IPS-NIHi7 (cell line): ENCODE data around the gene CDC42EP1.

Experiments
- DNase-seq: peaks from one replicate; pipeline ENCODE4 v3.0.0; 2012; ENCODE audit warnings: mixed read lengths; ENCODE audit errors: extremely low spot score

CDC42EP1 gene

DNA sequence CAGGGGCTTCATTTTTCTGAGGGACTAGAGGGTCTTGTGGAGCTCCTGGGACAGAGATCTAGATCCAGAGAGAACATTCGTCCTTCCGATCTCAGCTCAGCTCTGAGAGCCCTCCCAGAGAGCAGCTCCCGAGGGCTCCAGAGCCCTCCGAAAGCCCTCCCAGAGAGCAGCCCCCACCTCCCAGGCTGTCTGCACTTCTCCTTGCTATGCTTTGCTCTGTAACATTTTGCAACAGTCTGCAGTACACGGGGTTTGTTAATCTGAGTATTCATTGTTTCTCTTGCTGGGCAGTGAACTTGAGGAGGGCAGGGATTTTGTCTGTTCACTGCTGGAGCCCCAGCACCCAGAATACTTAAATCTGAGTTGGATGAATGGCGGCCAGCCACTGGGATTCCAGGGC, 50.9 kb downstream of the CDC42EP1 start:
- DNase-seq: no peak

DNA sequence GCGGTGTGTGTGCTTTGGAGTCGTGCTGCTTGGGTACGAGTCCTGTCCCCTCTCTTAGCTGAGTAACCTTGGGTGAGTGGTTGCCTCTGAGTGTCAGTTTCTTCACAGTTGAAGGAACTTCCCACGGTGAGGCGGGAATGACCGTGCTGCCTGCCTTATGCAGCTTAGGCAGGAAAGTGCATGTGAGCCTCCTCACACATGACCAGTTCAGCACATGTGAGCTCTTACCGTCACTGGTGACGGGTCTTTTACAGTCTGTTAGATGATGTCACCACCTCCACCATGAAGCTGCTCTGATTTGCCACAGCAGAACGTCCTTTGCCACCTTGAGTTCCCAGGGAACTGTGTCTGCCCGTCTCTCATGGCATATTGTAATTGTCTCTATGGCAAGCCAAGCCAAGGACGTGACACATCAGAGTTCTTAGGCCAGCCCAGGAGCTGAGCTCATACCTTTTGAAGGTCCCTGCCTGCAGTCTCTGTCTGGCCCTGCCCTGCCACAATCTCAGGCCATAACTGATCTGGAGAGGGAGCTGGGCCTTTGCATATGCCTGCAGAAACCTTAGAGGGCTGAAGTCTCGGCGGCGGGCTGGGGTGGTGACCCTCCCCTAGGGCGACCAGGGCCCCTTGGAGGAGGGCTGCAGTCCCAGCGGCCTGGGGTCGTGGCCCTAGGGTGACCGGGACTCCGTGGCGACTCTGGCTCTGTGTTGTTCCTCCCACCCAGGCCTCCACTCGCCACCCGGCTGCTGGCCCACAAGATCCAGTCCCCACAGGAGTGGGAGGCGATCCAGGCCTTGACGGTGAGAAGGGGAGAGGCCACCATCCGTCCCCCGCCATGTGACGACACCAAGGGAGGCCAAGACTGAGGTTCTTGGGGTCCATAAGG, 56.2 kb downstream of the CDC42EP1 start:
- DNase-seq: no peak

DNA sequence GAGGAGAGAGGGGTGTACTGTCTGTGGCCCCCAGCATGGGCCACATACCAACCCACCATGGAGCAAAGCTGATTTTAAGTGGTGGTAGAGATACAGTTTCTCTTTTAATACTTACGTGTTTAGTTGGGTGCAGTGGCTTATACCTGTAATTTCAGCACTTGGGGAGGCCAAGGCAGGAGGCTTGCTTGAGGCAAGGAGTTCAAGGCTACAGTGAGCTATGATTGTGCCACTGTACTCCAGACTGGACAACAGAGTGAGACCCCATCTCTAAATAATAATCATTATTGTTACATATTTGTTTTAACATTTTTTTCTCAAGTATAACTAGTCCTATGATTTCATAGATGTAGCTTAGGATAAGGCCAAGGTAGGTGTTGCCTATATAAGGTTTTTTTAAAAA, 57.2 kb downstream of the CDC42EP1 start:
- no peak for DNase-seq

DNA sequence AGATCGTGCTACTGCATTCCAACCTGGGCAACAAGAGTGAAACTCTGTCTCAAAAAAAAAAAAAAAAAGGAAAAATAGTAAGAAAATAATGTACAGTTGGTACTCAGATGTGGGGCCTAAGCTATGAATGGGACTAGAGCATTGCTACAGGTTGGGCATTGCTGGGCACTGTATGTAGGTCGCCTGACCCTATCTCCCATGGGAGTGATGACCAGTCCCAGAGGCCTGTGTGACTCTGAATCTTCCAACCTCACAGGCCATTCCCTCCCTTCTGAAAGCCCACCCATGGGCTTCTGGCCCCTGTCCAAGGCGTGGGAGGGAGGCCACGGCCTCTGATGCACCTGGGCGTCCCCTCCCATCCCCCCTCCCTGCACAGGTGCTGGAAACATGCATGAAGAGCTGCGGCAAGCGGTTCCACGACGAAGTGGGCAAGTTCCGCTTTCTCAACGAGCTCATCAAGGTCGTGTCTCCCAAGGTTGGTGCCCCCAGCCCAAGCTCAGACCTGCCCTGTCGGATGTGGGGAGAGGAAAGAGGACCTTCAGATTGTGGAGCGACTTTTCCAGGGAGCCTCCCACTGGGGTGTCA, 57.9 kb downstream of the CDC42EP1 start:
- no peak for DNase-seq

DNA sequence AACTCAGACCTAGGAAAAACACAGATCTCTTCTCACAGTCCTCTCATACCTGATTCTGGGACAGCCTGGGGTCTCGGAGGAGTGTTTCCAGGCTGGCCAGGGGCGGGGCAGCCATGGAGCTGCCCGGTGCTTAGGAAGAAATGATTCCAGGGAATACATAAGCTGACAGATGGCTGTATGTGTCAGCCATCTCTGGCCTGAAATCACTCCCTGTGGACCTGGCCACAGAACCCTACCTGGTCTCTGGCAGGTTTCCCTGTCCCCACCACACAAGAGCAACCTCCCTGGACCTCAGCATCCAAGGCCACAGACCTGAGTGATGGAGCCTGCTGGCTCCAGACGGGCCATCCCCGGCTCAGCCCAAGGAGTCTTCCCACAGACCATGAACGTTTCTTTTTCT, 58.4 kb downstream of the CDC42EP1 start:
- no peak for DNase-seq
